Endothelial cell of umbilical vein (primary cell): ENCODE measurements around the gene KRT33A. TPM values are rescaled to one million over a fixed set of nuclear protein-coding genes. Genes with fewer than 3 reads are reported as not detected.

Experiments
- BruUV-seq: library from RNA; stranded (reverse); fragments of 400-500 nt; replicated peaks from 2 replicates; lab custom pipeline; 2021; lab: Mats Ljungman, UMichigan
- CTCF ChIA-PET: fragments of 300-600, 350-600 bp; sonication (Branson Sonifier 250); formaldehyde crosslinking; loops from one replicate; lab custom pipeline; 2021; ENCODE audit warnings: antibody characterized with exemption, inconsistent platforms; lab: Charles Lee
- POLR2A ChIA-PET: fragments of 300-600, 350-600 bp; sonication (Branson Sonifier 250); formaldehyde crosslinking; loops from one replicate; lab custom pipeline; 2021; ENCODE audit warnings: antibody characterized with exemption, inconsistent platforms; lab: Charles Lee
- DNase-seq: peaks from one replicate; pipeline ENCODE4 v3.0.0-alpha.2; 2011; ENCODE audit warnings: low read depth, low spot score
- FAIRE-seq: peaks from 2 replicates; lab custom pipeline; 2011; peaks lifted over from hg19 to GRCh38; lab: Jason Lieb, UNC
- H2AFZ ChIP-seq: 2 replicates; pipeline ENCODE4 v1.6.0; 2012; ENCODE audit warnings: low read depth, low read length, control low read depth, inconsistent platforms
- H3K27ac ChIP-seq: 2 replicates; pipeline ENCODE4 v1.5.1; 2011; ENCODE audit warnings: low read depth, mild to moderate bottlenecking, control low read depth, low read length, moderate library complexity; ENCODE audit not compliant: insufficient read depth
- H3K27me3 ChIP-seq, 2 experiments: 2 replicates each; pipeline versions ENCODE4 v1.6.0 to v1.6.1; 2011; ENCODE audit warnings: low read length in 2 of 2, mixed read lengths in 1 of 2; ENCODE audit not compliant: control insufficient read depth in 2 of 2, insufficient read depth in 2 of 2
- H3K36me3 ChIP-seq, 2 experiments: 2 replicates in 1 of 2; 3 replicates in 1 of 2; pipeline ENCODE4 v1.5.1; 2011; ENCODE audit warnings: low read length in 2 of 2, mild to moderate bottlenecking in 1 of 2, moderate library complexity in 1 of 2; ENCODE audit not compliant: control insufficient read depth in 2 of 2, insufficient read depth in 2 of 2; ENCODE audit errors: extremely low read depth in 1 of 2
- H3K4me1 ChIP-seq: 3 replicates; pipeline ENCODE4 v1.5.1; 2011; ENCODE audit warnings: mild to moderate bottlenecking, low read length; ENCODE audit not compliant: control insufficient read depth, insufficient read depth; ENCODE audit errors: extremely low read depth
- H3K4me2 ChIP-seq: 2 replicates; pipeline ENCODE4 v1.6.1; 2011; ENCODE audit warnings: low read length, control low read depth, mixed read lengths; ENCODE audit not compliant: insufficient read depth
- H3K4me3 ChIP-seq, 3 experiments: fragments of 200-600 bp in 1 of 3; sonication (generic), shearing (Covaris generic) in 1 of 3; replicated peaks in 1 of 3; 2 replicates each; pipeline ENCODE4 v1.5.1; 2011 to 2016; ENCODE audit warnings: control low read depth in 3 of 3, low read length in 3 of 3, mild to moderate bottlenecking in 2 of 3, inconsistent platforms in 1 of 3, low read depth in 1 of 3, moderate library complexity in 1 of 3; ENCODE audit not compliant: insufficient read depth in 1 of 3
- H3K79me2 ChIP-seq: 2 replicates; pipeline ENCODE4 v1.6.0; 2012; ENCODE audit warnings: low read length, inconsistent platforms; ENCODE audit not compliant: control insufficient read depth, insufficient read depth
- H3K9ac ChIP-seq: replicated peaks from 2 replicates; pipeline ENCODE3; 2011; ENCODE audit warnings: low read length, control low read depth; ENCODE audit not compliant: insufficient read depth; ENCODE audit errors: extremely low read depth
- H3K9me1 ChIP-seq: replicated peaks from 3 replicates; pipeline ENCODE4 v1.6.0; 2011; ENCODE audit warnings: mild to moderate bottlenecking, low read length; ENCODE audit not compliant: control insufficient read depth, insufficient read depth; ENCODE audit errors: extremely low read depth
- H3K9me3 ChIP-seq: replicated peaks from 2 replicates; pipeline ENCODE4 v1.5.1; 2012; ENCODE audit warnings: low read length, inconsistent platforms; ENCODE audit not compliant: control insufficient read depth, insufficient read depth
- H4K20me1 ChIP-seq: replicated peaks from 2 replicates; pipeline ENCODE3; 2011; ENCODE audit warnings: mild to moderate bottlenecking, low read length; ENCODE audit not compliant: control insufficient read depth, insufficient read depth; ENCODE audit errors: extremely low read depth
- CTCF ChIP-seq, 2 donors: IDR thresholded peaks; 1 replicate in 1 of 2; 2 replicates in 1 of 2; pipeline ENCODE4 v1.5.1; 2011; ENCODE audit warnings: low read length in 2 of 2, mild to moderate bottlenecking in 2 of 2, moderate library complexity in 2 of 2, control low read depth in 1 of 2, inconsistent platforms in 1 of 2, low read depth in 1 of 2; ENCODE audit not compliant: insufficient read depth in 1 of 2; ENCODE audit errors: extremely low read depth in 1 of 2
- EZH2 ChIP-seq: IDR thresholded peaks from 2 replicates; pipeline ENCODE4 v1.6.1; 2012; ENCODE audit warnings: borderline replicate concordance, low read depth, mild to moderate bottlenecking, moderate library complexity, low read length, inconsistent platforms; ENCODE audit not compliant: severe bottlenecking
- FOS ChIP-seq: IDR thresholded peaks from 2 replicates; pipeline ENCODE4 v1.6.1; 2011; ENCODE audit warnings: mild to moderate bottlenecking, low read length, moderate library complexity, borderline replicate concordance; ENCODE audit not compliant: insufficient read depth
- GATA2 ChIP-seq: IDR thresholded peaks from 2 replicates; pipeline ENCODE4 v1.7.0; 2011; ENCODE audit warnings: low read depth, mild to moderate bottlenecking, moderate library complexity, mixed read lengths, low read length; ENCODE audit not compliant: insufficient read length, insufficient read depth
- JUN ChIP-seq: IDR thresholded peaks from 2 replicates; pipeline ENCODE4 v1.6.1; 2011; ENCODE audit warnings: borderline replicate concordance, low read depth; ENCODE audit not compliant: insufficient read length, insufficient read depth
- MAX ChIP-seq: IDR thresholded peaks from 2 replicates; pipeline ENCODE4 v1.6.1; 2011; ENCODE audit not compliant: insufficient read depth, insufficient read length
- MYC ChIP-seq: IDR thresholded peaks from one replicate; pipeline ENCODE4 v1.6.1; 2011; ENCODE audit warnings: mild to moderate bottlenecking, low read depth, low read length
- POLR2A ChIP-seq: IDR thresholded peaks from 2 replicates; pipeline ENCODE4 v1.6.1; 2012; ENCODE audit warnings: low read depth, mild to moderate bottlenecking, control low read depth, low read length
- POLR2AphosphoS5 ChIP-seq: IDR thresholded peaks from 2 replicates; pipeline ENCODE4 v1.6.1; 2012; ENCODE audit warnings: low read depth, mild to moderate bottlenecking, control low read depth, low read length, moderate library complexity; ENCODE audit not compliant: insufficient read depth
- dilution Hi-C: fragments of 300-500 bp; cut with MboI; formaldehyde crosslinking; loops from one replicate; pipeline ENCODE4 v1.15.0; 2019; ENCODE audit warnings: low sequenced_read_pairs; ENCODE audit not compliant: extremely low pct_ligation_motif_present
- intact Hi-C: fragments of 100-400 bp; cut with micrococcal nuclease; formaldehyde crosslinking; loops from one replicate; pipeline ENCODE4 v1.10.0; 2022
- polyA plus RNA-seq, 4 experiments: library from polyadenylated mRNA; depleted of rRNA in 3 of 4; stranded (reverse) in 3 of 4; unstranded in 1 of 4; fragments of >200 nt; gene quantifications; 2 replicates each; pipeline versions ENCODE4 v1.2.1 to v1.2.3, GENCODE V29; 2011 to 2012; ENCODE audit warnings: missing spikeins in 1 of 4
- total RNA-seq: library from RNA; stranded (reverse); gene quantifications from 2 replicates; pipeline ENCODE4 v1.2.3, GENCODE V29; 2021

The KRT33A gene
- total and polyA plus RNA-seq, 2 donors (not counting 3 experiments of a cell fraction or from before 2014, with no cell fraction given) = not detected

- DNase-seq (no peak), FAIRE-seq (no peak)
- H4K20me1 ChIP-seq = no peaks in the 10 kb centered on the region
- ChIA-PET POLR2A (no interaction called here), CTCF (interaction anchor here (2.1 to 3.9 kb wide), 4 partner anchors 221 to 471 kb away, joined by 9 to 16 read pairs (median 11); no protein-coding TSS in a partner anchor)
- no peak overlapping the region for H3K4me2 ChIP-seq
- no peak overlapping the region for H2AFZ ChIP-seq
- no peaks in the 10 kb centered on the region for H3K36me3 ChIP-seq
- no peak overlapping the region for H3K27ac ChIP-seq
- H3K9ac ChIP-seq = no peak overlapping the region
- BruUV-seq = no TSS peak
- no peak overlapping the region for H3K4me3 ChIP-seq
- no peaks in the 10 kb centered on the region for H3K4me1 ChIP-seq
- intact Hi-C loops = loop anchor here (10.0 kb wide), 1 partner anchor 337 kb away; no protein-coding TSS in a partner anchor
- H3K79me2 ChIP-seq = no peaks in the 10 kb centered on the region
- TF ChIP-seq MYC = no peak
- no peak for TF ChIP-seq CTCF (IDR thresholded peaks at IDR 0.05; ENCODE audit: extremely low read depth in 1 of 2, insufficient read depth in 1 of 2, low read depth in 1 of 2, low read length in 2 of 2)
- no peak for TF ChIP-seq EZH2
- TF ChIP-seq POLR2A = no peak
- no peak for TF ChIP-seq JUN
- no peak for TF ChIP-seq FOS
- TF ChIP-seq POLR2AphosphoS5 = no peak
- TF ChIP-seq GATA2 = no peak
- TF ChIP-seq MAX = no peak
- dilution Hi-C loops = no loop called here
- H3K9me3 ChIP-seq = no peaks in the 10 kb centered on the region
- no peaks in the 10 kb centered on the region for H3K9me1 ChIP-seq
- no peaks in the 10 kb centered on the region for H3K27me3 ChIP-seq
Observed at GRCh38 chr17:41328207-41328606, 22.4 kb downstream of the KRT33A start.
